GM20000 (cell line): ENCODE data around the gene MIPOL1.
"Not testable (repeated sequence)": the region's sequence is repeated elsewhere in the genome, so short reads cannot be mapped to it uniquely, and the experiment has no call there.

Experiments
- DNase-seq: peaks from one replicate; pipeline ENCODE4 v3.0.0; 2012; ENCODE audit warnings: low spot score
- CTCF ChIP-seq: IDR thresholded peaks from 2 replicates; pipeline ENCODE4 v1.5.1; 2012; ENCODE audit warnings: mild to moderate bottlenecking, control low read depth; ENCODE audit errors: extremely low read depth, missing control alignments

Gene MIPOL1

GRCh38 chr14:37551119-37551518, 353.4 kb downstream of the MIPOL1 start:
- TF ChIP-seq CTCF = no peak
- DNase-seq = no peak

GRCh38 chr14:37553935-37554550, 356.3 kb downstream of the MIPOL1 start:
- TF ChIP-seq CTCF = no peak
- no peak for DNase-seq

- not testable (repeated sequence) for DNase-seq
Measured at GRCh38 chr14:37555596-37555995, 357.9 kb downstream of the MIPOL1 start.

GRCh38 chr14:37558740-37559139, 361.0 kb downstream of the MIPOL1 start:
- TF ChIP-seq CTCF = no peak
- DNase-seq = no peak

- TF ChIP-seq CTCF = no peak
- no peak for DNase-seq
Measured at GRCh38 chr14:37559386-37559785, 361.6 kb downstream of the MIPOL1 start.

GRCh38 chr14:37563189-37563588, 365.5 kb downstream of the MIPOL1 start:
- TF ChIP-seq CTCF = no peak

GRCh38 chr14:37565550-37565949, 367.8 kb downstream of the MIPOL1 start:
- DNase-seq = no peak
- TF ChIP-seq CTCF = no peak

More at GRCh38 chr14:37563189-37563588, 365.5 kb downstream of the MIPOL1 start:
- DNase-seq = no peak

- no peak for DNase-seq
- TF ChIP-seq CTCF = no peak
Measured at GRCh38 chr14:37566811-37567371, 369.2 kb downstream of the MIPOL1 start.
